Epithelial cell of esophagus (primary cell): ENCODE data around the gene PPM1E.

Experiments used
- DNase-seq: peaks from one replicate; pipeline ENCODE4 v3.0.0; 2010; ENCODE audit warnings: low read depth
- H3K4me3 ChIP-seq: 2 replicates; pipeline ENCODE4 v1.5.1; 2011; ENCODE audit warnings: mild to moderate bottlenecking, low read length, control low read depth
- CTCF ChIP-seq: IDR thresholded peaks from 2 replicates; pipeline ENCODE4 v1.5.1; 2011; ENCODE audit warnings: low read depth, mild to moderate bottlenecking, low read length, control low read depth, inconsistent platforms; ENCODE audit not compliant: insufficient read depth; ENCODE audit errors: missing control alignments

The PPM1E gene

GRCh38 chr17:58997756-58998553 is 242.3 kb downstream of the PPM1E start:
- no peak overlapping the region for H3K4me3 ChIP-seq
- DNase-seq = peak; percentile 11
- no peak for TF ChIP-seq CTCF

GRCh38 chr17:58998871-58999270 is 243.2 kb downstream of the PPM1E start:
- no peak for TF ChIP-seq CTCF
- DNase-seq = no peak
- no peak overlapping the region for H3K4me3 ChIP-seq

DNA sequence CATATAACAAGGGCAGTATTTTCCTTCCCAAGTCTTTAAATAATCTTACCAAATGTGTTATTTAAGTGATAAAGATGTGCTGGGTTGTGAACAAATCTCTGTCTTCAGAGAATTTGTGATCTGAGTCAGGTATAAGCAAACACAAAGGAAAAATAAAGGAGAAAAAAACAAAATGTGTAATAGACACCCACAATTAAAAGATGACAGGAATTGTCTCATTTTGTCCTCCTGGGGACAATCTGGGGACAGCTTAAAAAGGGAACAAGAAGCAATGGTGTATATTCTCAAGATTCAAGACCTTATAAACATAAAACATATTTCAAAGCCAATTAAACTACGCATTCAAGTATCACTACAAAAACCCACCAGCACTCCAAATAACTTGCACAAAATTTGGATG is 243.8 kb downstream of the PPM1E start:
- no peak for DNase-seq
- TF ChIP-seq CTCF = no peak
- no peak overlapping the region for H3K4me3 ChIP-seq

- no peak overlapping the region for H3K4me3 ChIP-seq
- DNase-seq = no peak
- no peak for TF ChIP-seq CTCF
Measured at GRCh38 chr17:59000022-59000421, 244.4 kb downstream of the PPM1E start.

DNA sequence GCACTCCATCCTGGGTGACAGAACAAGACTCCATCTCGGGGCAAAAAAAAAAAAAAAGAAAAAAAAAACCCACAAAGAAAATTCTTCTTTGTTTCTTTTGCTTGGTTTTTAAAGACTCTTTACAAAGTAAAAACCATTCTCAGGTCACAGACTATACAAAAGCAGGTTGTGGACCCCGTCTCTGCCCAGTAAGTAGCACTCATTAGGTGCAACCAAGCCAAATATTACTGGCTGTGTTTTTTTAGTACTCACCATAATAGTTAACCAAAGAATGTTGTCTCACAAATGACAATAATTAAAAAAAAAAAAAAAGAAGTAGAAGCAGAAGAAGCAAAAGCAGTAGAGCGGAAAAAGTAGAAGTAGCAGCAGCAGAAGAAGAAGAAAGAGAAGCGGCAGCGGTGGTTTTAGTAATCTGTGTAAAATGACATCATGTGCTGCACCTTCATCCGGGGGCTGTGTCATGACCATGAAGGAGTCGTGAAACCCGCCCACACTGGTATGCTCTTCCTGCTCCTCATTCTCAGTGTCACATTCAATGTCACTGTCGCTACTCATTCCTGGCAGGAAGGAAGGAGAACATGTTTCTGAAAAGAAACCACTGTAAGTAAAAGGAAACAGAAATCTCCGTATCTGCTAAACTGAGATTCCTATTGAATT is 245.6 kb downstream of the PPM1E start:
- TF ChIP-seq CTCF = no peak
- peak; percentile 75 for DNase-seq
- H3K4me3 ChIP-seq = no peak overlapping the region

DNA sequence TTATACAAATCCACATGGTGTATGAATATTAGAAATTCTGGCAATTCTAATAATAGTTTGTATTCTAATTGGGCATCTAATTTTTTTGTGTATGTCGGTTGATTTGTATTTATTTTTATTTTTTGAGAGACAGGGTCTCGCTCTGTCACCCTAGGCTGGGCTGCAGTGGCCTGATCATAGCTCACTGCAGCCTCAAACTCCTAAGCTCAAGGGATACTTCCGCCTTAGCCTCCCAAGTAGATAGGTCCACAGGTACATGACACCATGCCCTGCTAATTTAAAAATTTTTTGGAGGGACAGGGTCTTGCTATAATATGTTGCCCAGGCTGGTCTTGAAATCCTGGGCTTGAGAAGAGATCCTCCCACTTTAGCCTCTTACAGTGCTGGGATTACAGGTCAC is 246.5 kb downstream of the PPM1E start:
- no peak for TF ChIP-seq CTCF
- H3K4me3 ChIP-seq = no peak overlapping the region
- no peak for DNase-seq
